HG03521 (cell line): Measurements from ENCODE around the gene SPOCD1.

Experiments
- ATAC-seq: cut with Tn5 transposase; IDR thresholded peaks from one replicate; pipeline ENCODE4 v1.9.1; 2021; ENCODE audit warnings: mild to moderate bottlenecking, moderate library complexity; ENCODE audit not compliant: unreplicated experiment

Gene SPOCD1

DNA sequence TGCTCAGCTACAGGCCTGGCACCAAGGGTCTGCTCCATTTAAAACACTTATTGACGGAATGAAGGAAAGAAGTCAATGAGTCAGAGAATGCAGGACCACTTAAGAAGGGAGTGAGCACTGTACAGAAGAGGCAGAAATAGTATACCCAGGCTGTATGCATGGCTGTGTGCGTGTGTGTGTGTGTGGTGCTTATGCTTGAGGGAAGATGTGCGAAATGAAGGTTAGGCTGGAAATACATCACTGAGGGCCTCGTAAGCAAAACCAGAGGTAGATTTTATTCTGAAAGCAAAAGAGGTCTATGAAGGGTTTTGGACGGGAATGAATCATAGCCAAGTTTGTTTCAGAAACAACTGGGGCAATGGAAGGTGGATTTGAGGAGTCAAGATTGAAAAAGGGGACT is 42.0 kb downstream of the SPOCD1 start:
- ATAC-seq: no peak

DNA sequence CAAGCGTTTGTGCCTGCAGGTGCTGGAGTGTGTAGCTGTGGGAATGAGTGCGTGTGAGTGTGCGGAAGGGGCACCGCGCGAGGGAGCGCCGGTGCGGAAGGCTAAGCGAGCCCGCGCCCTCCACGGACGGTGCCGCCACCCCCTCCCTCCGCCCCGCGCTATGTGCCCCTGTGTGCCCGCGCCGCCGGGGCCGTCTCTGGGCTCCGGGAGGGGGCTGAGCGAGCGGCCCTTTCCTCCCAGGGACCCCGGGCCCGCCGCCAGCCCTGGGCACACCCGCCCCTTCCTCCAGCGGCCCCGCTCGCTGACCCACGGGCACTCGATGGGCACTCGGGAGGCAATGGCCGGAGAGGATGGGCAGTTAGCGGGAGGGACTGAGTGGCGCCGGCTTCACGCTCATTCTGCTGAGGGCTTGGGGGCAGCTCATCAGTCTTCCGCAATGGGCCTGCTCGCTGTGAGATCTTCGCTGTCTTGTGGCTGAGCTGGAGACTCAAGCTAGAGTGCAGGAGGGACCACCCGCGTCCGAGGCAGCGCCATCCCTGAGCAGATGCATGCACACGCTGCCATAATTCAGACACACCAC is 43.1 kb downstream of the SPOCD1 start:
- ATAC-seq: no peak

DNA sequence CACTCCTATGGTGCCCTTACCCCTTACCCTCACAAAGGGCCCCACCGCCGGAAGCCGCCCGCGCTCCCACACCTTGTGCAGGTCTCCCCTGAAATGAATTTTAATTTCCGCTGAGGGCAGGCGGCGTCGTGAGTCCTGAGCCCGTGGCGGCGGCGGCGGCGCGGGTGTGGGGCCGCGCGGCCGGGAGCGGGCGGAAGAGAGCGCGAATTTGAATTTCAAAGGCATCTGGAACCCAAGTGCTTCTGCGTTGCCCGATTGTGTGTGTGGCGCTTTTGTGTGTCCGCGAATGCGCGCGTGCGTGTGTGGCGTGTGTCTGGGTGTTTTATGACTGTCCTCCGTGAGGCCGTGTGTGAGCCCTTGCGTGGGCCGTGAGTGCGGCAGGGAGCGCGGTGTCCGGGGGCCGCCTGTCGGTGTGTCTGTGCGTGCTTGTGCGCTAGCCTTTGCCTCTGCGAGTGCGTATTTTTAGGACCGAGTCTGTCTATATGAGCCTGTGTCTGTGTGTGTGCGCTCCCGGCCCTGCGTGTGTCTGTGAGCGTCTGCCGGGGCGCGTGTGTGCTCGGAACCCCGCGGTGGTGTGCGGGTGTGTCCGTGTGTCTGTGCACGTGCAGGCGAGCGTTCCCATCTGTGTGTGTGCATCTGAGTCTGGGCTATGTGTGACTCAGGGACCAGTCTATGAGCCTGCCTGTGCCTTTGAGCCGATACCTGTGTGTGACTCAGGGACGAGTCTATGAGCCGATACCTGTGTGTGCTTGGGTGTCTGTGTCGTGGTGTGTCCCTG is 43.7 kb downstream of the SPOCD1 start:
- ATAC-seq: no peak

DNA sequence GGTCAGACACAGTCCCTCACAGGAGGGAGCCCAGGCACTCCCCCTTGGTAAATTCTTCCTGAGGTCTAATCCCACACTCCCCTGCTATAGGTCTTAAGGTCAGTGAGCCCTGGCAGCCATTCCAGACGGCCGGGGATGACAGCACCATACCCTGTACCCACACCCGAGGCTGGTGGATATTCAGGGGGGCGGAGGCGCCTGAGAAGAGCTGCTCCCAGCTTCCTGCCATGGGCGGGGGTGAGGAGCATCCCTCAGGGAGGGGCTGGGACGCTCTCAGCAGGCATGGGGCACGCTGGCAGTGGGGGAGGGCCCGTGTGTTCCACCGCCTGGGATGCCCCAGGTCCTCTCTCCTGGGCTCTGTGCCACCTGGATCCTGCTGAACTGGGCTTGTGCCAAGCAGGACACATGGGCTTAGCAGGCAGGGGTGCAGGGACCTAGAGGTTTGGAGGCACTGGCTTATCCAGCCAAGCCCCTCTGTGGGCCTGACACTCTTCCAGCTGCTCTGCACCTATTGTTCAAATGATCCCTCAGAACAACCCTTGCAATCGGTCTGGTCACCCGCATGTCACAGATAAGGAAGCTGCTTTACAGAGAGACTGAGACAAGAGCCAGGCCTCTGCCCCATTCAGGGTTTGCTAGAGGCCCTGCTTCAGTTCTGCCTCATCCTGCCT is 46.0 kb downstream of the SPOCD1 start:
- ATAC-seq: no peak

DNA sequence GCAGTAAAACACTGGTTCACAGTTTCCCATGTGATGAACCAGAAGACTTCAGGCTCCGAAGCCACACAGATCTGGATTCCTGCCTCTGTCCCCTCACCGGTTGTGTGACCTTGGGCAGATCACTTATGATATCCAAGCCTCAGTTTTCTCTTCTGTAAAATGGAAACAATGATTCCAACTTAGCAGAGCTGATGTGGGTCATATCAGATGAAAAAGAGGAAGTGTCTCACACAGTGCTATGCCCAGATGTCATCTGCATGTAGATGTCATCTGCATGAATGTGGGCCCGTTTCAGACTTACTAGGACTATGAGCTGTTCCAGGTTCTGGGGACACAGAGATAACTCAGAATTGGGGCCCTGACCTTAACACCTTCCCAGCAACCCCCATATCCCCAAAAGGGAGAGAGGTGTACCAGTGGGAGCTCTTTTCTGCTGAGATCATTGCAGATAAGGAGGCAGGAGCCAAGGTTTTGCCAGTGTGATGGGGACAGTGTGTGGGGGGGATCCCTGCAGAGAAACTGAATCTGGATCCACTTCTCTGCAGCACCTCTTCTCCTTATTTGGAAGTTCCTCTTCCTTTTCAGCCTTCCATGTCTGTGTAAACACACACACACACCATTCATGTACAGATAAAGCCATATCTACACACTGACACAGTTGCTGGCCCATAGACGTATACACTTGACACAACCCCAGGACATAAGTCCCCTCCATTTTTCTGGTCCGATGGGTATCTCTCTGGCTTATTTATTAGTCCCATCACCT is 46.7 kb downstream of the SPOCD1 start:
- no peak for ATAC-seq

DNA sequence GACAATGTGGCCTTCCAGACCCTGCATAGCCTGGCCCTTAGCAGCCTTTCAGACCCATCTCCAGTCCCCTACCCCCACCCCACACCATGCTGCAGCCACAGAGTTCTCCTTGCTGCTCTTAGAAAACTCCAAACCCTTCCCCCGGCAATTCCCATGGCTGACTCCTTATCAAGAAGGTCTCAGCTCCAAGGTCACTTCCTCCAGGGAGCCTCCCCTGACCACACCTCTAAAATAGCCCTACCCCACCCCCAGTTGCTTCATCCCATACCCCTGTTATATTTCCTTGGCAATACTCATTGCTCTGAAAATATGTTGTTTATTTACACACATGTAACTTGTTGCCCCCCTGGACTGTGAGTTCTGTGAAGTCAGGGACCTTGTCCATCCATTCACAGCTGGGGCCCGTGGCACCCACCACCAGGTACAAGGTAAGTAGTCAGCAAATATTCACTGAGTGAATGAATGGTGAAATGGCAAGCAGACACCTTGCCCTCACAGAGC is 47.4 kb downstream of the SPOCD1 start:
- no peak for ATAC-seq

DNA sequence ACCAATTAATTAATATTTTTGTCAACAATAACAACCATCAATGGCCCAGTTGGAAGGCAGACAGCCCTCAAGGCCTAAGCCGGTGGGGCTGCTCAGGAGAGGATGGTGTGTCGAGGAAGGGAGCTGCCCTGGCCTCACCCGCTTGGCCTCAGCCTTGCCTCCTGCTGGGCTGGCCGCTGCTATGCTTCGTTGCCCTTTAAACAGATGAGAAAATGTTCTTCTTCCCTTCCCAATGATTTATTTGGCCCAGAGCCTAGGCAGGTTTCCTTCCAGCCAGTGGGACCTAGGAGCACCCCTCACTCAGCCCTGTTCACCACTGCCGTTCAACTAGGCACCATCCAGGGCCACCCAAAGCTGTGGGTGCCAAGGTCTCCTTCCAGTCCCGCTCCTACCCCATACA is 48.6 kb downstream of the SPOCD1 start:
- no peak for ATAC-seq

DNA sequence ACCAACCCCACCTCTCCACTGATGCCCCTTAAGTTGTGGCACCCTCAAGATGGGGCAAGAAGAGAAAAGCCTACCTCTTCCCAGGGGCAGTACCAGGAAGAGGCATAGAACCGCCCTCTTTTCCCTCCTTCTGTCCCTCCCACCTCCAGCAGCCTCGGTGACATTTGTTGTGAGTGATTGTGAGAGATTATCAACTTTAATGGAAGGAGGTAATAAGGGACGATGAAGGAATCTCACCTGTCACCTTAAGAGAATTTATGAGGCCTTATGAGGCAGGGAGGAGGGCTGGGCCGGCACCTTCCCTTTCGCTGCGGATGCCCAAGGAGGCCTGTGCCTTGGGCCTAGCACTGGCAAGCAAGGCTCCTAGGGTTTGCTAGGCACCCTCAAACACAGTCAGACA is 50.3 kb downstream of the SPOCD1 start:
- no peak for ATAC-seq

DNA sequence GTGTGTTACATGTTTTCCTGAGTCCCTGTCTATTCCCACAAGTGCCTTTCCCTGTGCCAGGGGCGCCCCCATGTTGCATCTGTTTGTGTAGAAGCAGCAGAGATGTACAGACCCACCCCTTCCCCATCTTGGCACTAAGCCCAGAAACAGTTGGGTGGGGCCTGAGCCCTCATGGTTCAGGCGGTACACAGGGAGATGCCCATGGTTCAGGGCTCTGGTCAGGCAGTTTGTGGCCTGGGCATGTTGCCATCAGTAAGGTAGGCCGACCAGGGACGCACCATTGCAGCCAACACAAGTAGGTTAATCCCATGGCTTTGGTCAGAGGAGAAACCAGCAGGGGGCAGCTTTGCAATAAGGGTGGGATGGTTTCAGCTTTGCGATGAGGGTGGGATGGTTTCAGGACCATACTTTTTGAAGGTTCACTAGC is 50.8 kb downstream of the SPOCD1 start:
- no peak for ATAC-seq

DNA sequence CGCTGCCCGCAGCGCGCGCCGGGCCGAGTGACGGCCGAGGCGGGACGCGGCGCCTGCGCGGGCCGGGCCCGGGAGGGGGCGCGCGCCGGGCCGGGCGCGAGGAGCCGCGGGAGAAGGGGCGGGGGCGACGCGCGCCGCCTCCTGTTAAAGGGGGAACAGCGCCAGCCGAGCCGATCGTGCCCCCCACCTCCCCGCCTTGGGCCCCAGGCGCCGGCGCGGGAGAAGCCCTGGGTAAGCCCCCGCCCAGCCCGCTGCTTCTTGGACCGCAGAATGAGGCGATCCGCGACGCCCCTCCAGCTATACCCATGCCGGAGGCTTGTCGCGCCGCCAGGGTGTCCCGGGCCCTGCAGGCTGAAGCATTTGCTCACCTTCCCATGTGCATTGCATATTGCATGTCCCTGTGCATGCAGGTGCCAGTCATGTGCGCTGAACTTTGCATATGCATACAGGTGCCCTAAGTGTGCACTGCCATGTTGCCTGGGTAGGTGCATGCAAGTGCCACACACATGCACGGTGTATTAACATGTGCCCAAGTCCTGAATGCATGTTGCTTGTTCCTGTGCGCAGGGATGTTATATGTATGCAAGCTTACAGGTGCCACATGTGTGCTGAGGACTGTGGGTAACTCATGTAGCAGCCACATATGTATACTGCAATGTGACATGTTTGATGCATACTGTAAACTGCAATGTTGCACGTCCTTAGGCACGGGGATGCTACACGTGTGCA is 51.3 kb downstream of the SPOCD1 start, which contains the start of gene ADGRB2:
Gene ADGRB2 (minus strand): TSS at position 29 of the 729 bp plus-strand sequence. CDS start 7,119 bp downstream, outside the sequence.
- ATAC-seq: no peak

DNA sequence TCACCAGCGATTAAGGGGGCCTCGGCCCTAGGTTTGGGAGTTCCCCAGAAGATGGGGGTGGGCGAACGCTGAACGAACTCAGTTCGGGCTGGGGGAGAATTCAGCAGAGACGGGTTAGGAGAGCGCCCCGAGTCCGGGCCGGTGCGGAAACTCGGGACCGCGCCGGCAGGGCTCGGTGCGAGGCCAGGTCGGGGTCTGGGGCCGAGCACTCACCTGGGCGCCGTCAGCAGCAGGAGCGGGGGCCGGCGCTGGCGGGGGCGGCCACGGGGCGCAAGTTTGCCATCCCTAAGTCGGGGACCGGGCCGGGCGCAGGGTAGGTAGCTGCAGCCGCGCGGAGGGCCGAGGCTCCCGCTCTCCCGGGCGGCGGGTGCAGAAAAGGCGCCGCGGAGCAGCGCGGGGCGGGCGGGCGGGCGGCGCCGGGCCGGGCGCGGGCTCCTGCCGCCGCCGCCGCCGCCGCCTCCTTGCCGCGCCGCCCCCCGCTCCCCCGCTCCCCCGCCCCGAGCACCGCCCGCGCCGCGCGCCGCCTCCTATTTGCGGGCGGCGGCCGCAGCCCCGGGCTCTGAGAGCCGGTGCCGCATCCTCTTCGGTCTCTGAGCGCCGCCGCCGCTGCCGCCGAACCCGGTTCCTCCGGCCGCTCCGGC is 52.0 kb downstream of the SPOCD1 start:
- no peak for ATAC-seq

DNA sequence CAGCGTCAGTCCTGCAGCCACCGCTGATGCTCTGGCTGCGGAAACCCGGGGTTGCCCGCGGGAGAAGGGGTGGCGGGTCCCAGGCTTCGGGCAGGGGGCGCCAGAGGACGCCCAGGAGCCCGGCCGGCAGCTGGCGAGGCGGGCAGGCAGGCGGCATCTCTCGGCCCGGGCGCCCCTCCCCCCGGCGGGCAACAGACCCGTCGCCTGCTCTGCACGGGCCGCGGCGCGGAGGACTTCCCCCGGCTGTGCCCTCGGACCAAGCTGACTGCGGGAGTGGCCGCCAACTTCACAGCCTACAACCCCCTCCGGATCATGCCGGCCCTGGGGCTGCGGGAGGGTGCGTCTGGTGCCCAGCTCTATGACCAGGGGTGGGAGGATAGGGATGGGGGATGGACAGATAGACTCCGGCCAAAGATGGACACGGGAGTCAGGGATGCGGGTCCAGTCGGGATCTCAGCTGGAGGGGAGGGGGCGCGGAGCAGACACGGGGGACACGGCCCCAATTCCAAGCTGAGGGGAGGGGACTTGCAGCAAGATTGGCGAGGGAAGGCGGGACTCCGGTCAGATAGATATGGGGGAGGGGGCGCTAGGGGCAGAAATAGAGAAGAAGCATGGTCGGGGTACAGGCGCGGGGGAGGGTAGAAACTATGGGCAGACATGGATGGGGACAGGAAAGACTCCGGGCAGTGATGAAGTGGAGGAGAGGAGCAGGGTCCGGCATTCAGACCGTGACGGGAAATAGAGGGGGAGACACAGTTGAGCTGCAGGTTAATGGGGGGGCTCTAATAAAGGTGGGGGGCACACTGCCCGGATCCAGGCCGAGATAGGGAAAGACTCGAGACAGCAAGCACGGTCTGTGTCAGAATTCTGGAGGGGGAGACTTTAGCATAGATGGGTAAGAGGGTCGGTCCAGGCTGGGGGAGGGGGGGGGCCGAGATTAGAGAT is 52.8 kb downstream of the SPOCD1 start:
- no peak for ATAC-seq

DNA sequence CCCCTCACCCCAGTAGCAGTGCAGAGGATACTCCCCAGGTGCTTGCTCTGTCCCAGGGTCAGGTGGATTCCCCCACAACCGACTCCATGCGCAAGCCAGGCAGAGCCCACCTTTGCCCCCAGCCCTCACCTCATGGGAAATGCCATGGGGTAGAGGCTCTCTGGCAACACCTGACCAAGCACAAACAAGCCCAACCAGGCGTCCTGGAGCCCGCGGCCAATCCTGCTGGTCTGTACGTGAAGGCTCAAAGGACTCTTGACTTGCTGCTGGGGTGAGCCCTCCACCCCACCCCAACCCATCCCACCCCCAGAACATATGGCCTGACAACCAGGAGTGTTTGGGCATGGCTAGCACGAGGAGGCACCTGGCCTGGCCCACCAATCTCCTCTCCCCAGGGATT is 53.5 kb downstream of the SPOCD1 start:
- ATAC-seq: no peak

DNA sequence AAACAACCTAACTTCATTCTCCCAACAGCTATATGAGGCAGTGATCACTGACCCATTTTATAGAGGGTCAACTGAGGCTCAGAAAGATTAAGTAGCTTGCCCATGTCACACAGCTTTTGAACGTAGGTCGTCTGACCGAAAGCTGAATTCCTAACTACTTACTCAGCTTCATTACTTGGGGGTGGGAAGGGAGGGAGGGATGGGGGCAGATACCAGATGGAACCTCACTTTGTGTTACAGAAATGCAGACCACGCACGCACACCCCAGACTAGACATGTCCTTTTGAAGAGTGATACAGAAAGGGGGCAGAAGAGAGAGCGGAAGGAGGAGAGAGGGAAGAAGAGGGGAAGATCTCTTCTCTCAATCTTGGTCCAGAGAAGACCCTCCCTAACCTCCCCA is 53.9 kb downstream of the SPOCD1 start:
- ATAC-seq: no peak

DNA sequence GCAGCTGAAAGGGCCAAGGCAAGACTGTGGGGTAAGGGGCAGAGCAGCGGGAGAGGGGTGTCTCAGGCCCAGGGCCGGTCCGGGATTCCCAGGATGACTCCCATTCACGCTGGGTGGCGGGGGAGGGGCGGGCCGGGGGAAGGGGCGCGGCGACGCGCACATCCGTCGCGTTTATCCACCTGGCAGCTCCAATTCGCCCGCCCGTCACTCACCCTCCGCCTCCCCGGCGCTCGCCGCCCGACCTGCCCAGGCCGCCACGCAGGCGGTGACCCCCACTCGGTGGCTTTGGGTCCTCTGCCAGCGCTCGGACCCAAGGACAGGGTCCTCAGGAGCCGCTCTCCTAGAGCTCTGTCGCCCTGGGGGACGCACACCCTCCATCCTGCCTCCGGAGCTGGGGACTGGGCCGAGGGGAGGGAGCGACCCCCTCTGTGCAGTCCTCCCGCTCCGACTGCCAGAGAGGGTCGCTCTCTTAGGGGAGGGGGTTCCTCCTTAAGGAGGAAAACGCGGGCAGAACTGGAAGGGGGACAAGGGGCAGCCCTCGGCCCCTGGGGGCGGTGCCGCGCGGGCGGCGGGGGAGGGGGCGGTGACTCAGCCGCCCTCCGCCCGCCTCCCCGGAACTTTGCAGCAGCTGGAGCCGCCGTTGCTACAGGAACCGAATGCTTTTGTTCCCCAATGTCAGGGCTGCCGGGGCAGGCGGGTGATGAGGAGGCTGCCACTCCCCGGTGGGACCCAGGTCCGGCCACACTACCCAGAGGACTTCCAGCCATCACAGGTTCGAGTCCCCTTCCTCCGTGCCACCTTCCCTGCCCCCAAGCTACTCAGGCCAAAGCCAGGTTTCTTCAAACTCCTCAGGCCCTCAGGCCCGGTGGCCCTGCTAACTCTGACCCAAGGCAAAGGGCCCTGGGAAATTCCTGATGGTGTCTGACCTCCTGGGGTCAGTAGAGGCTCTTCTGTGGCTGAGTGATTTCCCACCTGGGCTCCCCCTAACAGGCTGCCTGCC is 55.1 kb downstream of the SPOCD1 start:
- ATAC-seq: no peak

DNA sequence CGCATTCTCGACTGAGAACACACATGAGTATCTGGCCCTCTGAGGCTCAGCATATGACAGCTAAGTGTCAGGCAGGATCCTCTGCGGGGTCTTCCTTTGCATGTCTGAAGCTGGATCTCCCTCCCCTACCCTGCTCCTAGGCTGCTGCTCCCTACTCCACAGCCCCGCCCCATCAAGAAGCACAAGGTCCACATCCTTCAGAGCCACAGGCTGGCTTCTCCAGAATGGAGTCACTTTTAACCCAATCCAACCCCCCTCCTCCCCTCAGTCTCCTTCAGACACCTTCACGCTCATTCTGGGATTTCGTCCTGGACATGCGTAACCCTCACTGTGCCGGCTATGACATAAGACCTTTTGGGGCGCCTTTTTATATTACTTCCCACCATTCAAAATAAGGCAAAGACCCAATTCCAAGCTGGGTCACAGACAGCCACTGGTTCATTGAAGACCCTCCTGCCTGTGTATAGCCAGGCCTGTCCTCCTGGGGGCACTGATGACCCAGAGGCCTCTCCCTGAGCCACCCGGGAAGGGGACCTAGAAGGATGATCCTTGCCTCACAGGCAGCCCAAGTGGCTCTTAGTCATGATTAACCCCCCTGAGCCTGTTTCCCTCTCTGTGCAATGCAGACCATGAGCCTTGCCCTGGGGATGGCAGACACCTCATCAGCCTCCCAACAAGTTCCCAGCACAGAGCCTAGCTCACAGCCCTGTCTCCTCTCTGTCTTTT is 56.4 kb downstream of the SPOCD1 start:
- ATAC-seq: no peak

DNA sequence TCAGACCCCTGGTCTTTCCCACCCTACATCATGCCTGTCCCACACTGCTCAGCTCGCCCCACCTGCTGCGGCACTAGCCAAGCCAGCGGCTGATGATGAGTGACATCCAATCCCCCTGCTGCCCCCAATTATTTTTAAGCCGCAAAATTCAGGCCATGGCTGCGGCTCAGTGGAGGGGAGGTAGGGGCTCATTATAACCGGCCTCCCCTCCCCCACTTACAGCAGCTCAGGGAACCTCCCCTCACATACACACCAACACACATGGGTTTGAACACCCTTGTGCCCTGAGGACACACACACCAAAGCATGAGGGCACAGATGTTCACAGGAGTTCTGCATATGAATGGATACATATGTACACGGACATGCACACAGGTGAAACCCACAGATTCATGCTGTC is 57.0 kb downstream of the SPOCD1 start:
- no peak for ATAC-seq
